Uterus (tissue), 4 donors: ENCODE measurements around the gene ZC3H18. TPM values are rescaled to one million over a fixed set of nuclear protein-coding genes. Genes with fewer than 3 reads are reported as not detected.
"Not testable (repeated sequence)": the region's sequence is repeated elsewhere in the genome, so short reads cannot be mapped to it uniquely, and the experiment has no call there.

Source experiments
- DNase-seq, 2 donors: peaks; one replicate each; pipeline ENCODE4 v3.0.0-alpha.2; 2019 to 2020
- H3K27ac ChIP-seq, 2 donors: fragments of 200-600 bp; sonication (generic); 1 replicate in 1 of 2; 2 replicates in 1 of 2; pipeline ENCODE4 v1.5.1; 2016 to 2018
- H3K27me3 ChIP-seq, 2 donors: fragments of 200-600 bp; sonication (generic); one replicate each; pipeline ENCODE4 v1.5.1; 2018 to 2019; ENCODE audit warnings: control low read depth in 1 of 2
- H3K36me3 ChIP-seq, 2 donors: fragments of 200-600 bp; sonication (generic); one replicate each; pipeline ENCODE4 v1.5.1; 2019; ENCODE audit warnings: control low read depth in 1 of 2
- H3K4me1 ChIP-seq, 2 donors: fragments of 200-600 bp; sonication (generic); one replicate each; pipeline ENCODE4 v1.5.1; 2018 to 2019; ENCODE audit warnings: control low read depth in 1 of 2
- H3K4me3 ChIP-seq, 2 donors: fragments of 200-600 bp; sonication (generic); 1 replicate in 1 of 2; 2 replicates in 1 of 2; pipeline ENCODE4 v1.5.1; 2018 to 2019; ENCODE audit warnings: mild to moderate bottlenecking in 1 of 2
- H3K9me3 ChIP-seq, 2 donors: fragments of 200-600 bp; sonication (generic); one replicate each; pipeline ENCODE4 v1.5.1; 2019; ENCODE audit warnings: control low read depth in 1 of 2
- CTCF ChIP-seq, 4 experiments: fragments of 200-600 bp in 2 of 4; fragments of 450-650 bp in 2 of 4; sonication (generic) in 2 of 4; IDR thresholded peaks; one replicate each; pipeline ENCODE4 v1.5.1; 2016 to 2019; ENCODE audit warnings: antibody characterized with exemption in 4 of 4, mild to moderate bottlenecking in 2 of 4, moderate library complexity in 1 of 4
- POLR2A ChIP-seq, 2 donors: fragments of 450-650 bp; IDR thresholded peaks; one replicate each; pipeline ENCODE4 v1.6.1; 2016; ENCODE audit warnings: antibody characterized with exemption in 2 of 2, mild to moderate bottlenecking in 1 of 2, moderate library complexity in 1 of 2
- intact Hi-C: fragments of 100-400 bp; cut with DNase I; formaldehyde crosslinking; loops from one replicate; pipeline ENCODE4 v1.15.1; 2023; ENCODE audit warnings: low total_unique reads
- total RNA-seq, 4 donors: library from RNA; depleted of rRNA in 3 of 4; stranded (reverse); fragments of >200 nt in 3 of 4; gene quantifications; one replicate each; pipeline versions ENCODE4 v1.1.0 to v1.2.4, GENCODE V29; 2014 to 2023
- donor health status: DM: yes; HTN: yes; CAD: no.

Gene ZC3H18
- total RNA-seq, 4 donors from 2014 or later = 0.88 to 58.8 (median 9.5) TPM

GRCh38 chr16:88605186-88606147 lies 35.3 kb downstream of the ZC3H18 start:
- no peak for TF ChIP-seq CTCF (IDR thresholded peaks at IDR 0.05)
- TF ChIP-seq POLR2A (IDR thresholded peaks at IDR 0.05) = no peak
- Histone ChIP-seq H3K9me3 (no peaks in the 10 kb centered on the region), H3K4me3 (no peak overlapping the region), H3K27ac (no peak overlapping the region), H3K27me3 (no peaks in the 10 kb centered on the region), H3K36me3 (no peaks in the 10 kb centered on the region), H3K4me1 (no peaks in the 10 kb centered on the region)
- intact Hi-C loops = no loop called here
- DNase-seq = no peak

GRCh38 chr16:88606148-88606757 lies 36.0 kb downstream of the ZC3H18 start:
- Histone ChIP-seq H3K4me1 (no peaks in the 10 kb centered on the region), H3K36me3 (no peaks in the 10 kb centered on the region), H3K27me3 (no peaks in the 10 kb centered on the region), H3K27ac (no peak overlapping the region), H3K9me3 (no peaks in the 10 kb centered on the region), H3K4me3 (no peak overlapping the region)
- TF ChIP-seq CTCF (IDR thresholded peaks at IDR 0.05) = no peak
- TF ChIP-seq POLR2A (IDR thresholded peaks at IDR 0.05) = no peak
- intact Hi-C loops = no loop called here
- no peak for DNase-seq

- TF ChIP-seq POLR2A (IDR thresholded peaks at IDR 0.05) (no peak), CTCF (IDR thresholded peaks at IDR 0.05) (no peak)
- no peaks in the 10 kb centered on the region for H3K9me3 ChIP-seq
- H3K27ac ChIP-seq = no peak overlapping the region
- H3K27me3 ChIP-seq = no peaks in the 10 kb centered on the region
- no peak overlapping the region for H3K4me3 ChIP-seq
- DNase-seq = no peak
- intact Hi-C loops = no loop called here
- H3K4me1 ChIP-seq = no peaks in the 10 kb centered on the region
- H3K36me3 ChIP-seq = no peaks in the 10 kb centered on the region
Measured at GRCh38 chr16:88608076-88608475, 37.9 kb downstream of the ZC3H18 start.

GRCh38 chr16:88609426-88609825 lies 39.2 kb downstream of the ZC3H18 start:
- H3K27ac ChIP-seq, H3K4me3 ChIP-seq, H3K4me1 ChIP-seq, H3K27me3 ChIP-seq, H3K9me3 ChIP-seq, intact Hi-C loops, H3K36me3 ChIP-seq, DNase-seq: not testable (repeated sequence)

GRCh38 chr16:88610080-88610479 lies 39.9 kb downstream of the ZC3H18 start:
- no peak for TF ChIP-seq CTCF (IDR thresholded peaks at IDR 0.05)
- TF ChIP-seq POLR2A (IDR thresholded peaks at IDR 0.05) = no peak
- Histone ChIP-seq H3K9me3 (no peaks in the 10 kb centered on the region), H3K36me3 (no peaks in the 10 kb centered on the region), H3K4me3 (no peak overlapping the region), H3K4me1 (no peaks in the 10 kb centered on the region), H3K27me3 (no peaks in the 10 kb centered on the region), H3K27ac (no peak overlapping the region)
- no peak for DNase-seq
- intact Hi-C loops = no loop called here
